ENCODE results near the gene CDON.

CDON gene

DNA sequence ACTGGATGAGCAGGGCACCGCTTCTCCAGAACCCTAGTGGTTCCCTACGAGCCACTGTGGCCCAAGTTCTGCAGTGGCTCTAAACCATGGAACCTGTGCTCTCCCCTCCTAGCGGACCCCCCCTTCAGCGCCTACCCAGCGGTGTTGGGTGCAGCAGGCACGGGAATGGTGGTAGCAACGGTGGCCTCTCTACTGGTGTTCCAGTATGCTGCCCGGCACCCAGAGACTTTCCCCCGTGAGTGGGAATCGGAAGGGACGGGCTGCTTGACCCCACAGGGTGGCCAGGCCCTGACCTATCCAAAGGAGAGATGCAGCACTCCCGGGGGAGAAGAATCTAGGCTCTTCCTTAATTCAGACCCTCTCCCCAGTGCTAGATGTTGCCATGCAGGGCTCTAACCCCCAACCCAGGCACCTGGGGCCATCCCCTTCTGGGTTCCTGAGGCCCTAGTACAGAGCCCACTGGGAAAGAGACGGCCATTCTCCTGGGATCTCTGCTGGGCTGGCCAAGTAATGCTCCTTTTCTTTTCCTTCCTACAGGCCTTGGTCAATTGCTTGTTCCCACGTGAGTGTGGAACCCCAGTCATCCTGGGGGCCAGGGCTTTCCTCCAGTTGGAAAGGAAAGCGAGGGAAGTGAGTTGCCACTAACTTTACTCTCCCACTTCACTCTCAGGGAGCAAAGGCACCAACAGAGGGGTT lies 107.6 kb downstream of the CDON start:
- DNase-seq = no peak

DNA sequence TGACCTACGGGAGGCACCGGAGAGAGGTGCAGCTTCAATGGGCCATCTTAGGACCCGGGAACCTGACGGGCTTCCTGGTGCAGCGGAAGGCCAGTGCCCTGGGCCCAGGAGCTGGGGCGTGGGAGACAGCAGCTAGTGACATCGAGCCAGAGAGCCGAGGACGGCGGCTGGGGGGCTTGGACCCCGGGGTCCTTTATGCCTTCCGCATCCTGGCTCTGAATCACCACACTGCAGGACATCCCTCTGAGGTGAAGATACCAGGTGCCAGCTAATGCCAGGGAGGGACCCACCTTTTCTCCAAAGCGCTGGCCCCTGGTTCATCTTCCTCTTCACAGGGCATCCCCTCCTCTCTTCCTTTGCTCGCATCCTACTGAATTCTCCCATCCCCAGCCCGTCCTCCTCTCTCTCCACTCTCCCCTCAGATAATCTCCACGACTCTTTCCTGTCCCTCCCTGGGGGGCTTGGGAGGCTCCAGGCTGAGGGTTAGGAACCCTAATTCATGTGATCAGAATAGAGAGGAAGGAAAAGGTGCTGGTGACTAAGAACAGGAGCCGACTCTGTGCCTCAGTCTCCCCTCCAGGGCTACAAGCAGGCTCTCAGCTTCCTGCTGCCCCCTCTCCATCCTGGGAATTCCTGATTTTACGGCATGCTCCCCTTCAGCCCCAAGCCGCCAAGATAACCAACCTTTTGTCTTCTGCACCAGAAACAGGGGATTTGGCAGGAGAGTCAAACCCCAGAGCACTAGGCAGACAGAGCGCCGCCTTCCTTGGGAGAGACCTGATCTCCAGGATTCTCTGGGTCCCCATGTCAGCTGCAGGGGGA lies 108.3 kb downstream of the CDON start:
- DNase-seq = no peak

GRCh38 chr11:125953401-125953935 lies 109.2 kb downstream of the CDON start:
- DNase-seq = no peak

- DNase-seq = no peak
These were observed 109.7 kb downstream of the CDON start for GRCh38 chr11:125952973-125953372.

- no peak for DNase-seq
These were observed 110.1 kb downstream of the CDON start for GRCh38 chr11:125952559-125952958.

- no peak for DNase-seq
These were observed 110.9 kb downstream of the CDON start for GRCh38 chr11:125951731-125952130.

DNA sequence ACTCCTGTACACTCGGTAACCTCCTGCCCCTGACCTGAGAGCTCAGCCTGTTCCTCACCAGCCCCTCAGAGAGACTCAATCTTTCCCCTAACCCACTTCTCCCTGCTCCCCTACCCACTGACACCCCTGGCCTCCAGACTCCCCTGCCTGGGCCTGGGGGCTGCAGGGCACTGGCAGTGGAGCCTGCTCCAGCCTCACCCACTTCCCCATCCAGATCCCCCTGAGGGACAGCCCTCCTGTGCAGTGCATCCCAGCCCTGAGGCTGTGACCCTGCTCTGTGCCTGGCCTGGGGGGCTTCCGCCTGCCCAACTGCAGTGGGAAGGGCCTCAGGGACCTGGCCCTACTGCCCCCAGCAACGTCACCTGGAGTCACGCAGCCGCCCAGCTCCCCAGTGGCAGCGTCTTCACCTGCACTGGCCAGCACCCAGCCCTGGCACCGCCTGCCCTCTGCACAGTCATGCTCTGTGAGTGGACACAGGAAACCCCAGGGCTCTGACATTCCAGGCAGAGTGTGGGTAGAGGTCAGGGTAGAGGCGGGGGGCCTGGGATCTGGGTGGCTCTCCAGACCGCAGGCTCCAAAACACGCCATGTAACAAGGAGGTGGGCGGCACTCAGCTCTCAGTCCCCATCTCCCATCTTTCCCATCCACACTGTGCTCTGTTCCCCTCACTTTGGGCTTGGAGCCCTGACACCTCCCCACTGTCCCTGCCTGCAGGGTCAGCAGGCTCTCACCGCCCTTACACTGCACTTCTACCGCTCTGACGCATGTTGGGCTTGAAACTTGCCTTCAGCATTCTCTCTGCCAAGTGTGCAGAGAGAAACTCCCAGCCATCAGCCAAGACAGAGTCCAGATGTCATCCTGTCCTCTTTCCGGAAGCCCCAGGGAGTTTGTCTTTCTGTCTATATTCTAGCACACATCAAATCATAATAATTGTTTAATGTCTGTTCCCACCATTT lies 111.7 kb downstream of the CDON start:
- no peak for DNase-seq

DNA sequence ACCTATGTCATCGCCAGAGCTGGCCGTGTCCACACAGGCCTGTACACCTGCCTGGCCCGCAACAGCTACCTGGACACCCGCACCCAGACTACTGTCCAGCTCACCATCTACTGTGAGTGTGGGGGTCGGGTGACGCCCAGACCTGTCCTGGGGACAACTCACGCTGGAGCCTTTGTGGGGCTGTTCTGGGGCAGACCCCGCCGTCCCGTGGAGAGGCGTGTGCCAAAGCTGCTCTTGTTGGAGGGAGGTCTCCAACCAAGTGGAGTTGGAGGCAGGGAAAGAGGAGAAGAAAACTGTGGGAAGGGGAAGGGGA lies 112.5 kb downstream of the CDON start:
- no peak for DNase-seq

DNA sequence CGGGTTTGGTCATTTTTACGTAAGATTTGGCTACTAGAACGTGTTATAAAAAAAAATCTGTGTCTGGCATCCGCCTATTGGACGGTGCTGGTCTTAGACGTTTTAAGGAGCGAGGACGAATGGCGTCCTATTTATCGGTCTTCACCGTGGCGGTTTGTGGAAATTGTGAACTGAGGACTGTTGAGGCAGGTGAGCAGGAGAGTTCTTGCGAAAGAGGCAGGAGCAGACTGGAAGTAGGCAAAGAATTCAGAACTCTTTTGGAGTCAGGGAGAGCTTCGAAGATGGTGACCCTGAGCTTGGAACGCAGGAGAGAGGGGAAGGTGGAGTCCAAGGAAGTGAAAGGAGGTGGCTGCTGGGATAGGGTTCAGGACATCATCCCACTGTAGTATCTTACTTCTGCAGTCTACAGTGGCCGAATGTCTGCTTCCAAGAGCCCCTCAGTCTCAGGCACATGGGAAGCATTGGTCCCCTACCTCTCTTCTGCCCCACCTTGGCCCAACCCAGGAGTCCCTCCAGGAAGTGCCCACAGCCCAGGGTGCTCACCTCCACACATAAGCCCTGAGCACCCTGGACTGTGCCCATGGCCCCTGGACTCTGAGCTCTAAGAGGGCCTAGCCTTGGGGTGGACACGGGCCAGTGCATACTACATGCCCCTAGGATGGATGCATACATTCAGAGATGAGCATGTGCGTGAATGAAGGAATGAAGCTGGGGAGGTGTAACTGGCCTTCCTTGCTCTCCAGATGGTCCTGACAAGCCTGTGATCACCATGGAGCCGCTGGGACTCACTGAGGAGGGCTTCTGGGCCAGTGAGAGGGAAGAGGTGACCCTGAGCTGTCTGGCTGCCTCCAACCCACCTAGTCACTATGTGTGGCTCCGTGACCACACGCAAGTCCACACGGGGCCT lies 113.1 kb downstream of the CDON start:
- no peak for DNase-seq

GRCh38 chr11:125948278-125949051 lies 114.2 kb downstream of the CDON start:
- no peak for DNase-seq

GRCh38 chr11:125947419-125948277 lies 115.0 kb downstream of the CDON start:
- DNase-seq = no peak

- no peak for DNase-seq
These were observed 115.8 kb downstream of the CDON start for GRCh38 chr11:125946712-125947418.

GRCh38 chr11:125945797-125946520 lies 116.7 kb downstream of the CDON start, which contains the start of gene VSIG10L2:
VSIG10L2 (plus strand) TSS chr11:125946044; CDS start chr11:125946056, 12 bp downstream.
- no peak for DNase-seq

GRCh38 chr11:125945011-125945796 lies 117.5 kb downstream of the CDON start:
- no peak for DNase-seq

DNA sequence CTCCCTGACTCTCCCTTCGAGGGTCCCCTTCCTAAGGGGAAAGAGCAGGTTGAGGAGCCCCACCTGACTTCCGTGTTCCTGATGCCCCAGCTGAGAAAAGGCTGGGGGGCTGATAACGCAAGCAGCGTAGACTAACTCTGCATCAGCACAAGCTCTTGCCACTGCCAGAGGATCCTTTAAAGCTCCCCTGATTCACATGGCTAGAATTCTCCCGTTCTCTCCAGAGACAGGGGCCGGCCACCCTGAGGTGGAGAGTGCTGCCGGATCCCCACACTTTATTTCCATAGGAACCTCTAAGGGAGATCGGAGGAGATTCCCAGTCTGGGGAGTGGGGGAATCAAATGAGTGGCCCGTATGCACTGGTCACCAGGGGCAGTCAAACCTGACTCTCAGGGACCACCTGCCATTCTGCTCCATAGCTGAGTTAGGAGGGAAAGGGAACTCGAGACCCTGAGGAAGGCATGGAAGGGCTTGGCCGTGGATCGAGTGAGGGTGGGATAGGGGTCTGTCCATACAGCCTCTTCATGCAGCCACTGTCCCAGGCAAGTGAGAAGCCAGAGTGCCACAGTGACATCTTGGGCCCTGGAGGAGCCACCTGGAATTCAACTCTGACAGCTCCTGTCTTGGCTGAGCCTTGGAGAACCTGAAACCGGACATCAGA lies 118.2 kb downstream of the CDON start:
- DNase-seq = no peak

DNA sequence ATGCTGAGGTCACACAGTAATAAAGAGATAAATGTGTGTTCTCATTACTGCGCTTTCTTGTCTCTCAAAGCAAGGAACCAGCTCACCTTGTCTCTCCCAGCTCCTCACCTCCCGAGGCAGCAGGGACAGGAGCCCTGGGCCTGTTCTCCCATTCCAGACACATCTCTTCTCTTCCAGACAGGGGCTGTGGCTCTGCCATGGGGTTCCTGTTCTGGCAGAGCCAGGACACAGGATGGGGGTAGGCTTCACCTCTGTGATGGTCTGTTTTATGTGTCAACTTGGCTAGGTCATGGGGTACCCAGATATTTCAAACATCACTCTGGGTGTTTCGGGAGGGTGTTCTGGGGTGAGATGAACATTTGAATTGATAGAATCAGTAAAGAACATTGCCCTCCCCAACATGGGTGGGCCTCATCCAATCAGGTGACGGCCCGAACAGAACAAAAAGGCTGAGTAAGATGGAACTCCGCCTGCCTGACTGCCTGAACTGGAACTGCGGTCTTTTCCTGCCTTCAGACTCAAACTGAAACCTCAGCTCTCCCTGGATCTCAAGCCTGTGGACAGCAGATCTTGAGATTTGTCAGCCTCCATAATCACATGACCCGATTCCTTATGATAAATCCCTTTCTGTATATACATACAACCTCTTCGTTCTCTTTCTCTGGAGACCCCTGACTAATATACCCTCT lies 118.9 kb downstream of the CDON start:
- no peak for DNase-seq
